Measurements from ENCODE around the gene ZNF576. TPM values are rescaled to one million over a fixed set of nuclear protein-coding genes. Genes with fewer than 3 reads are reported as not detected.
"Not testable (repeated sequence)": the region's sequence is repeated elsewhere in the genome, so short reads cannot be mapped to it uniquely, and the experiment has no call there.

The ZNF576 gene, protein sequence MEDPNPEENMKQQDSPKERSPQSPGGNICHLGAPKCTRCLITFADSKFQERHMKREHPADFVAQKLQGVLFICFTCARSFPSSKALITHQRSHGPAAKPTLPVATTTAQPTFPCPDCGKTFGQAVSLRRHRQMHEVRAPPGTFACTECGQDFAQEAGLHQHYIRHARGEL
- 9.9 TPM for polyA plus RNA-seq (2013, experiment 1 of 2)
- polyA plus RNA-seq (2013, experiment 2 of 2) = 9.3 TPM

DNA sequence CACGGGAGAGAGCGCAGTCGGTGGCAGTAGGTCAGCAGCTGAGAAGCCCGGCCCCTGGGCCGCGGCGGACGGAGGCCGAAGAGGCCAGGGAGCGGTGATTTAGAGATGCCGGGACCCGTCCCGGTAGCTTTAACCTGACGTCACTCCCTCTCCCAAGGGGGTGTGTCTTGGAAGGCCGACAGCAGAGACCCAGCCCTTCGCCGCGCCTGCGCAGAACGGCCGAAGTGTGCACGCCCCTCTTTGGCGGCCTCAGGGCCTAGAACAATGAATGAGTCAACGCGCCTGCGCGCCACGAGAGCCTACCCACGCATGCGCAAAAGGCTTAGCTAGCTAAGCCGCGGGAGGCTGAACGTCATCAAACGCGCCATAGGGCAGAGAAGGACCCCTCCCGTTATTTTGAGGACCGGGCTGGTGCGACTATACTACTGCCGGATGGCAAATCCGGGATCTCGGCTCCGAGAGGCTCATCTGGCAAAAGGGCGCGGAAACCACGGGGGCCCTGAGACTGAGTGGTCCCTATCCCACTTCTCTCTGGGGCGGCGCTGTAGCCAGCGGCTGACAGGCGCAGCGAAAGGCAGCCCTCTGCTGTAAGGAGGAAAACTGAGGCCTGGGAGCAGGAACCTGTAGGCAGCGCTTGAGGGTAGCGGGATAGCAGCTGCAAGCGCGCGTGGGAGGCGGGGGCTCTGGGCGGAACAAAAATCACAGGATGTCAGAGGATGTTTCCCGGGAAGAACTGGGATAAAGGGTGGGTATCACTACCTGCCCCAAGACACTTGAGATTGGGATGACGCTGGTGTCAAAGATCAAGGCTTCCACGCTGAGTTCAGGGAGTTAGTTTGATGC, at the start of gene ZNF576, which contains the start of gene IRGQ:
Gene ZNF576 (plus strand): TSS at position 597 of the 843 bp plus-strand sequence. CDS start 514 bp downstream, outside the sequence.
Gene IRGQ (minus strand): TSS at position 136 of the 843 bp plus-strand sequence. CDS start 796 bp downstream, outside the sequence.
- Histone ChIP-seq H3K27ac (ENCODE audit: low read depth, low read length) (peak within 1 kb of the TSS; percentile 92), H3K4me3 (ENCODE audit: low read length) (peak within 1 kb of the TSS; percentile 86)

DNA sequence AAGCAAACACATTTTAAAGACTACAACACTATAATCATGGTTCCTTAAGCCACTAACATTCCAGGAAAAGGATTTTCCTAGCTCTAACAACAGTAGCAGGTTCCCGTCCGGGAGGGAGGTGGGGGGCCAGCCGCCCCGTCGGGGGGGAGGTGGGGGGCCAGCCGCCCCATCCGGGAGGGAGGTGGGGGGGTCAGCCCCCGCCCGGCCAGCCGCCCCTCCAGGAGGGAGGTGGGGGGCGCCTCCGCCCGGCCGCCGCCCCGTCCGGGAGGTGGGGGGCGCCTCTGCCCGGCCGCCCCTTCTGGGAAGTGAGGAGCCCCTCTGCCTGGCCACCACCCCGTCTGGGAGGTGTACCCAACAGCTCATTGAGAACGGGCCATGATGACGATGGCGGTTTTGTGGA, 48.5 kb upstream of the ZNF576 start:
- no CpG with 5 or more reads among the region's 24 CpGs for WGBS
- H3K9ac ChIP-seq (ENCODE audit: low read depth, low read length); H3K27me3 ChIP-seq (ENCODE audit: insufficient read depth, low read length); H3K9me3 ChIP-seq (ENCODE audit: insufficient read depth, low read depth, low read length); H3K4me3 ChIP-seq (ENCODE audit: low read length); H3K27ac ChIP-seq (ENCODE audit: low read depth, low read length); H3K4me1 ChIP-seq (ENCODE audit: insufficient read depth, low read length): not testable (repeated sequence)
- peaks cover 60% of the 10 kb centered on the region for H3K36me3 ChIP-seq (ENCODE audit: insufficient read depth, low read length)

More for the DNA sequence above, at the start of gene ZNF576, which contains the start of gene IRGQ:
- Histone ChIP-seq H3K27me3 (ENCODE audit: insufficient read depth, low read length) (no peaks in the 10 kb centered on the region), H3K9ac (ENCODE audit: low read depth, low read length) (peak within 1 kb of the TSS; percentile 84), H3K36me3 (ENCODE audit: insufficient read depth, low read length) (peaks cover 48% of the 10 kb centered on the region), H3K9me3 (ENCODE audit: insufficient read depth, low read depth, low read length) (no peaks in the 10 kb centered on the region), H3K4me1 (ENCODE audit: insufficient read depth, low read length) (peaks cover 5% of the 10 kb centered on the region; the same call in 1 of the 2 replicates)
- under 1% methylated on average over 60 of the region's 60 CpGs for WGBS

DNA sequence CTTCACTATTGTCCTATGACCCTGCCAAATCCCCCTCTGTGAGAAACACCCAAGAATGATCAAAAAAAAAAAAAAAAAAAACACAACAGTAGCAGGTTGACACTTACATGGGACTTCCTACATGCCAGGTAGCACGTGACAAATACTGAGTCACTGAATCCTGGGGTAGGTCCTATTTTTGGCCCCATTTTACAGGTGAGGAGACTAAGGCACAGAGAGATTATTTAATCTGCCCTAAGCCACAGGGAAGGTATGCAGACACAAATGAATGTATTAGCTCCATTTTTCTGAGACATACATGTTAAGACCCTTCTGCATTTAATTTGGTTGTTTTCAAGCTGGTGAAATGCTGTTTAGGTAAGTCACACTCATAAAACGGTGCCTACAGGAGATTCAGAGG, 47.7 kb upstream of the ZNF576 start:
- Histone ChIP-seq H3K9me3 (ENCODE audit: insufficient read depth, low read depth, low read length) (no peaks in the 10 kb centered on the region), H3K9ac (ENCODE audit: low read depth, low read length) (no peak overlapping the region), H3K4me1 (ENCODE audit: insufficient read depth, low read length) (no peaks in the 10 kb centered on the region), H3K27ac (ENCODE audit: low read depth, low read length) (no peak overlapping the region), H3K27me3 (ENCODE audit: insufficient read depth, low read length) (no peaks in the 10 kb centered on the region), H3K4me3 (ENCODE audit: low read length) (no peak overlapping the region), H3K36me3 (ENCODE audit: insufficient read depth, low read length) (peaks cover 58% of the 10 kb centered on the region)
- WGBS = 97% methylated on average over 2 of the region's 2 CpGs

DNA sequence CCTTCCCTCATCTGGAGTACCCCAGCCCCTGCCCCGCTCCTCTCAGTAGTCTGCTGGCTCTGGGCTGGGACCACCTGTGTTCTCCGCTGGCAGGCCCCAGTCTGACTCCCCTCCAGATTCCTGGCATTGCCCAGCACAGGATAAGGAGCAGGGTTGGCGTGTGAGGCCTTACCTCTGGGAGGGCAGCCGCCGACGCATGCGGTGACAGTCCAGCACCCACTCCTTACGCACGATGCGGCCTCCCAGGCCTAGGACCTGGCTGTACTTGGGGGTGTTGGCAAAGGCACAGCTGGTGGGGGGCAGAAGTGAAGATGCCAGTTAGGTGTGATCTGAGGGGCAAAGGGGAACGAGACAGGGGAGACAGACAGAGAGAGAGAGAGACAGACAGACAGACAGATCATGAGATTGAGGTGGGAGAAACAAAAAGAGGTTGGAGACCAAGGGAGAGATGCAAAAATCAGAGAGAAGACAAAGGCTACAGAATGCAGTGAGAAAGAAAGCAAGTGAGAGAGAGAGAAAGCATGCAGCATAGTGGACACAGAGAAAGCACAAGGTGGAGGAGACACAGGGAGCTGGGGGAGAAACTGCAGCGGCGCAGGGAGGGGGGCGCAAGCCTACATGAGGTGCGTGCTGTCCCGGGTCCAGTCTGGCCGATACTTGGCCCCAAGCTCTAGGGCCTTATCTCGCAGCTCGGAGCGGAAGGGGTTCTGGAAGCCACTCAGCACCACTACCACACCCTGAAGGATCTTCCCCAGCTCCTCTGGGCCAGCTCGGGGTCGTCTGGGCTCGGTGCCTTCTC, 44.8 kb upstream of the ZNF576 start:
- Histone ChIP-seq H3K36me3 (ENCODE audit: insufficient read depth, low read length) (peaks cover 57% of the 10 kb centered on the region), H3K9me3 (ENCODE audit: insufficient read depth, low read depth, low read length) (no peaks in the 10 kb centered on the region)

DNA sequence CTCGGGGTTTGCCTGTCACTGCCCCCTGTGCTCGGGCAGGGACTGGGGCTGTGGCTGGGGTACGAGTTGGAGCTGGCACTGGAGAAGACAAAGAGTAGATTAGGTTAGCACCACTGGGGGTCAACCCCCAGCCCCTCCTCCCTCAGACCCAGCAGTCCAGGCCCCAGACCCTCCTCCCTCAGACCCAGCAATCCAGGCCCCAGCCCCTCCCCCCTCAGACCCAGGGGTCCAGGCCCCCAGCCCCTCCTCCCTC, 44.3 kb upstream of the ZNF576 start:
- H3K9me3 ChIP-seq (ENCODE audit: insufficient read depth, low read depth, low read length) = no peaks in the 10 kb centered on the region
- H3K27me3 ChIP-seq (ENCODE audit: insufficient read depth, low read length) = no peaks in the 10 kb centered on the region
- H3K4me3 ChIP-seq (ENCODE audit: low read length) = no peak overlapping the region
- no peak overlapping the region for H3K9ac ChIP-seq (ENCODE audit: low read depth, low read length)
- H3K4me1 ChIP-seq (ENCODE audit: insufficient read depth, low read length) = no peaks in the 10 kb centered on the region
- 96% methylated on average over 3 of the region's 3 CpGs for WGBS
- peaks cover 57% of the 10 kb centered on the region for H3K36me3 ChIP-seq (ENCODE audit: insufficient read depth, low read length)
- H3K27ac ChIP-seq (ENCODE audit: low read depth, low read length) = no peak overlapping the region

More for the DNA sequence above, 44.8 kb upstream of the ZNF576 start:
- WGBS = 92% methylated on average over 23 of the region's 23 CpGs
- Histone ChIP-seq H3K4me1 (ENCODE audit: insufficient read depth, low read length) (no peaks in the 10 kb centered on the region), H3K9ac (ENCODE audit: low read depth, low read length) (no peak overlapping the region), H3K27me3 (ENCODE audit: insufficient read depth, low read length) (no peaks in the 10 kb centered on the region), H3K27ac (ENCODE audit: low read depth, low read length) (no peak overlapping the region), H3K4me3 (ENCODE audit: low read length) (no peak overlapping the region)

DNA sequence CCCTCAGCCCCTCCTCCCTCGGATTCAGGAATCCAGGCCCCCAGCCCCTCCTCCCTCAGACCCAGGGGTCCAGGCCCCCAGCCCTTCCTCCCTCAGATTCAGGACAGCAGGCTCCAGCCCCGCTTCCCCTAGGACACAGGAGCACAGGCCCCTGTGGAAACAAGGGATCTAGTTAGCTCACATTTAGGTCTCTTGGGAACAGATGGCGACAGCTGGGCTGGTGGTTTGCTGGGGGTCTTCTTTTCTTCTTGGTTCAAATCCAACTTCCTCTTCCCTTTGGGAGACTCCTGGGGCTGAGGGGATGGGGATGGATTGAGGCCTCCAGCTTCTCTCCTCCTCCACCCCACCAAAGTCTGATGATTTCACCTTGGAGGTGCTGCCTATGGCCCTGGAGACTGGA, 43.8 kb upstream of the ZNF576 start:
- H3K4me3 ChIP-seq (ENCODE audit: low read length) = no peak overlapping the region
- no peaks in the 10 kb centered on the region for H3K9me3 ChIP-seq (ENCODE audit: insufficient read depth, low read depth, low read length)
- H3K4me1 ChIP-seq (ENCODE audit: insufficient read depth, low read length) = no peaks in the 10 kb centered on the region
- 91% methylated on average over 2 of the region's 3 CpGs for WGBS
- H3K27me3 ChIP-seq (ENCODE audit: insufficient read depth, low read length) = no peaks in the 10 kb centered on the region
- no peak overlapping the region for H3K9ac ChIP-seq (ENCODE audit: low read depth, low read length)
- H3K27ac ChIP-seq (ENCODE audit: low read depth, low read length) = no peak overlapping the region
- H3K36me3 ChIP-seq (ENCODE audit: insufficient read depth, low read length) = peaks cover 57% of the 10 kb centered on the region

DNA sequence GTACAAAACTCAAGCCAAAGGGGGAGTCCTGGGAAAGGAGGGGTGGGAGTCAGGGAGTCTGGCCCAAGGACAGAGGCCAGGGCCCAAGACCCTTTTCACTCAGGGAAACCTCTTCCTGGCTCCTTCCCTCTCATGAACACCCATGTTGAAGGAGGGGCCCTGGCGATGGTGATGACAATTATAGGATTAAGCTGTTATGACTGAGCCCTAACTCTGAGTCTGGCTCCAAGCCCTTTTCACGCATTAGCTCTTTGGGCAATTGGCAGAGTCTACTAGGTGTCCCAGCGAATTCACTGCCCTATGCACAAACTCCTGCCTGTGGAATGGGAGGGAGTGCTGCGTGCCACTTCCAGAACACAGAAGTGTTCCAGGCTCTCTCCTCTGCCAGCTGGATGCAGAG, 42.7 kb upstream of the ZNF576 start:
- H3K27me3 ChIP-seq (ENCODE audit: insufficient read depth, low read length) = no peaks in the 10 kb centered on the region
- no peaks in the 10 kb centered on the region for H3K9me3 ChIP-seq (ENCODE audit: insufficient read depth, low read depth, low read length)
- H3K4me3 ChIP-seq (ENCODE audit: low read length) = no peak overlapping the region
- H3K27ac ChIP-seq (ENCODE audit: low read depth, low read length) = no peak overlapping the region
- no peaks in the 10 kb centered on the region for H3K4me1 ChIP-seq (ENCODE audit: insufficient read depth, low read length)
- WGBS = 96% methylated on average over 4 of the region's 4 CpGs
- H3K9ac ChIP-seq (ENCODE audit: low read depth, low read length) = no peak overlapping the region
- peaks cover 62% of the 10 kb centered on the region for H3K36me3 ChIP-seq (ENCODE audit: insufficient read depth, low read length)

DNA sequence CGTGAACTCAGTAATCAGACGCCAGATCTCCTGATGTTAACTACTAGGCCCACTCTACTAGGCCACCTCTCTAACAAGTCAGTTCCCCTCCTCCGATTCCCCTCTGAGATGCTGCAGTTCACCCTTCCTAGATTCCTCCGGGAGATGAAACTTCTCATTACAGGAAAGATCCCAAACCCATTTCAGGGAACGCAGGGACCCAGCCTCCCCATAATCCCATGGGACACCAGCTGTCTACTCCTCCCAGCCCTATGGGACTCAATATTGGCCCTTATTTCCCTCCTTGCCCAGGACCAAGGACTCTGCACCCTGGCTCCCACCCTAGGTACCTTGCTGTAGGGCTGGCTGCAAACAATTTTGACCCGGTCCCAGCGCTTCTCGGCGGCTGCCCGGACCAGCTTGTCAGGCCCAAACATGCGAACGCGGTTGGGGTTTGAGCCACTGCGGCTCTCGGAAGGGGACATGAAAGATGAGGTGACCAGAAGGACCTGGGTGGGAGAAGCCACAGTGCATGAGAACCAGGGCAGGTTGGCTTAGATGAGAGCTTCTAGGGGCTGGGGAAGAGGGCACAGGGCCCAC, 42.0 kb upstream of the ZNF576 start:
- no peak overlapping the region; the same call in 1 of the 2 replicates for H3K27ac ChIP-seq (ENCODE audit: low read depth, low read length)
- peaks cover 60% of the 10 kb centered on the region for H3K36me3 ChIP-seq (ENCODE audit: insufficient read depth, low read length)
- no peaks in the 10 kb centered on the region for H3K9me3 ChIP-seq (ENCODE audit: insufficient read depth, low read depth, low read length)
- no peak overlapping the region for H3K4me3 ChIP-seq (ENCODE audit: low read length)
- H3K4me1 ChIP-seq (ENCODE audit: insufficient read depth, low read length) = no peaks in the 10 kb centered on the region
- WGBS = 96% methylated on average over 15 of the region's 15 CpGs
- H3K9ac ChIP-seq (ENCODE audit: low read depth, low read length) = no peak overlapping the region
- H3K27me3 ChIP-seq (ENCODE audit: insufficient read depth, low read length) = no peaks in the 10 kb centered on the region

DNA sequence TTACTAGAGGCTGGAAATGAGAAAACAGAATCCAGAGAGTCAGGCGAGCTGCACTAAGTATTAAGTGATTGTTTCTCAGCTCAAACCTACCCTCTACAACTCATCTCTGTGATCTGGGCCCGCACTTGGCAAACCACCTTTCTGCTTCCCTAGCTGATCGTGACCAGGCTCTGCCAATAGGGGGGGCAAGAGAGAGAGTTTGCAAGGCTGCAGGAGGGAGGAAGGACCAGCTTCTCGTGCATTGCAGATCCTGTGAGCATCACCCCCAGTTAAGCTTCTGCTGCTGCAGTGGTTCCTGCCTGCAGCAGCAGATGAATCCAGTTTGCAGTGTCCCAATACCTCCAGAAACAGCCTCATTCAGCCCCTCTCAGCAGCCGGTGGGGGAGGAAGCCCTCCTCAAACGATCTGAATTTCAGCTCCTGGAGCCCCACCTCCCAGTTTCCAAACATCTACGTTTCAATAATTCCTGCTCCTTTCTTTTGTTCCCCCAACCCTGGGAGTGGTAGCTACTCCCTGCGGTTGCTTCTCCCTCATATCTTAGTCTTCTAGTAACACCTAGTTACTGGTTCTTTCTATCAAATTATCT, 41.1 kb upstream of the ZNF576 start:
- peaks cover 57% of the 10 kb centered on the region for H3K36me3 ChIP-seq (ENCODE audit: insufficient read depth, low read length)
- H3K9ac ChIP-seq (ENCODE audit: low read depth, low read length) = no peak overlapping the region
- H3K4me1 ChIP-seq (ENCODE audit: insufficient read depth, low read length) = no peaks in the 10 kb centered on the region
- H3K4me3 ChIP-seq (ENCODE audit: low read length) = no peak overlapping the region
- 42% methylated on average over 8 of the region's 8 CpGs for WGBS
- H3K27ac ChIP-seq (ENCODE audit: low read depth, low read length) = no peak overlapping the region
- no peaks in the 10 kb centered on the region for H3K27me3 ChIP-seq (ENCODE audit: insufficient read depth, low read length)
- no peaks in the 10 kb centered on the region for H3K9me3 ChIP-seq (ENCODE audit: insufficient read depth, low read depth, low read length)

DNA sequence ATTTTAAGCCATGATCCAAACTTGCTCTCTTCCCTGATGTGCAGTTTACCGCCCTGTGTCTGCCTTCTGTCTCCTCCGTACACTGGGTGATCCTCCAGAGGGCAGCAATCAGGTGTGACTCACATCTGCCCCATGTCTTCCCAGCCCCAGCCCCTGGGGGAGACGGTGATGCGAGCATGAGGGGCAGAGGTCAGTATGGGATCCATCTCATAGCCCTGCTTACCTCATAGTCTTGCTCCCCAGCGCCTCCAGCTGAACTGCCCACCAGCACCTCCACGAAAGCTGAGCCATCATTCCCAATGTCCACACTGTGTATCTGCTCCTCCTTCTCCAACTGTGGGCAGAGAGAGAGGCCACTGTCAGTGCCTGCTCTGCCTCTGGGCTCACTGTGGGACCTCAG, 35.7 kb upstream of the ZNF576 start:
- H3K9ac ChIP-seq (ENCODE audit: low read depth, low read length) = no peak overlapping the region
- no peaks in the 10 kb centered on the region for H3K27me3 ChIP-seq (ENCODE audit: insufficient read depth, low read length)
- H3K4me1 ChIP-seq (ENCODE audit: insufficient read depth, low read length) = no peaks in the 10 kb centered on the region
- H3K9me3 ChIP-seq (ENCODE audit: insufficient read depth, low read depth, low read length) = no peaks in the 10 kb centered on the region
- 89% methylated on average over 6 of the region's 6 CpGs for WGBS
- no peak overlapping the region for H3K4me3 ChIP-seq (ENCODE audit: low read length)
- H3K36me3 ChIP-seq (ENCODE audit: insufficient read depth, low read length) = peaks cover 31% of the 10 kb centered on the region; the same call in 1 of the 2 replicates
- H3K27ac ChIP-seq (ENCODE audit: low read depth, low read length) = no peak overlapping the region

All from HUES64 (cell line).